Vagina (tissue), 2 donors: ENCODE data around the gene PIGS. TPM values are rescaled to one million over a fixed set of nuclear protein-coding genes. Genes with fewer than 3 reads are reported as not detected.

Experiments
- DNase-seq, 2 donors: peaks; one replicate each; pipeline ENCODE4 v3.0.0-alpha.2; 2017; ENCODE audit errors: extremely low spot score in 2 of 2
- H3K27ac ChIP-seq: fragments of 200-600 bp; sonication (generic); one replicate; pipeline ENCODE4 v1.5.1; 2019
- H3K27me3 ChIP-seq: fragments of 200-600 bp; sonication (generic); one replicate; pipeline ENCODE4 v1.5.1; 2019
- H3K36me3 ChIP-seq, 2 donors: fragments of 200-600 bp; sonication (generic); one replicate each; pipeline ENCODE4 v1.5.1; 2017 to 2019
- H3K4me1 ChIP-seq: fragments of 200-600 bp; sonication (generic); one replicate; pipeline ENCODE4 v1.5.1; 2019
- H3K4me3 ChIP-seq, 2 donors: fragments of 200-600 bp; sonication (generic); 1 replicate in 1 of 2; 2 replicates in 1 of 2; pipeline ENCODE4 v1.5.1; 2016 to 2019
- H3K9me3 ChIP-seq: fragments of 200-600 bp; sonication (generic); one replicate; pipeline ENCODE4 v1.5.1; 2019
- CTCF ChIP-seq, 3 experiments: fragments of 450-650 bp in 2 of 3; fragments of 200-600 bp in 1 of 3; sonication (generic) in 1 of 3; IDR thresholded peaks; one replicate each; pipeline ENCODE4 v1.5.1; 2017 to 2019; ENCODE audit warnings: antibody characterized with exemption in 3 of 3, mild to moderate bottlenecking in 2 of 3, moderate library complexity in 2 of 3
- POLR2A ChIP-seq, 2 donors: fragments of 450-650 bp; IDR thresholded peaks; one replicate each; pipeline ENCODE4 v1.6.1; 2017; ENCODE audit warnings: antibody characterized with exemption in 2 of 2, mild to moderate bottlenecking in 2 of 2, moderate library complexity in 2 of 2
- POLR2AphosphoS5 ChIP-seq, 2 donors: sonication (generic); formaldehyde crosslinking; IDR thresholded peaks; one replicate each; pipeline ENCODE4 v1.9.0; 2017; ENCODE audit warnings: antibody characterized with exemption in 2 of 2, mild to moderate bottlenecking in 2 of 2, low read depth in 1 of 2; ENCODE audit not compliant: insufficient read depth in 1 of 2
- intact Hi-C: fragments of 100-400 bp; cut with DNase I; formaldehyde crosslinking; loops from one replicate; pipeline ENCODE4 v1.15.1; 2023
- total RNA-seq: library from RNA; depleted of rRNA; stranded (reverse); fragments of >200 nt; gene quantifications from one replicate; pipeline ENCODE4 v1.2.3, GENCODE V29; 2016

The PIGS gene
- total RNA-seq, 1 donor from 2014 or later = 22.8 TPM

- H3K27ac ChIP-seq = no peak overlapping the region
- intact Hi-C loops = no loop called here
- no peaks in the 10 kb centered on the region for H3K9me3 ChIP-seq
- H3K27me3 ChIP-seq = no peaks in the 10 kb centered on the region
- no peak overlapping the region for H3K4me3 ChIP-seq
- DNase-seq = no peak
- H3K36me3 ChIP-seq = peaks cover 0 to 12% of the 10 kb centered on the region in 2 donors
- no peak for TF ChIP-seq POLR2A (IDR thresholded peaks at IDR 0.05)
- TF ChIP-seq POLR2AphosphoS5 (IDR thresholded peaks at IDR 0.05; ENCODE audit: insufficient read depth in 1 of 2, low read depth in 1 of 2) = no peak
- TF ChIP-seq CTCF (IDR thresholded peaks at IDR 0.05) = no peak
- H3K4me1 ChIP-seq = no peaks in the 10 kb centered on the region
These were observed 26.8 kb downstream of the PIGS start for GRCh38 chr17:28544402-28545140.

GRCh38 chr17:28541439-28541838 is 29.9 kb downstream of the PIGS start:
- no peak overlapping the region for H3K4me3 ChIP-seq
- intact Hi-C loops = no loop called here
- H3K9me3 ChIP-seq = no peaks in the 10 kb centered on the region
- peaks cover 0 to under 1% of the 10 kb centered on the region in 2 donors for H3K36me3 ChIP-seq
- TF ChIP-seq POLR2AphosphoS5 (IDR thresholded peaks at IDR 0.05; ENCODE audit: insufficient read depth in 1 of 2, low read depth in 1 of 2) = no peak
- no peak for TF ChIP-seq POLR2A (IDR thresholded peaks at IDR 0.05)
- no peak for TF ChIP-seq CTCF (IDR thresholded peaks at IDR 0.05)
- DNase-seq = no peak
- no peaks in the 10 kb centered on the region for H3K4me1 ChIP-seq
- no peak overlapping the region for H3K27ac ChIP-seq
- H3K27me3 ChIP-seq = no peaks in the 10 kb centered on the region

- DNase-seq = no peak
- intact Hi-C loops = no loop called here
These were observed 31.1 kb downstream of the PIGS start for GRCh38 chr17:28540231-28540630.

GRCh38 chr17:28538296-28538895 is 32.9 kb downstream of the PIGS start:
- intact Hi-C loops = no loop called here
- no peak for TF ChIP-seq POLR2AphosphoS5 (IDR thresholded peaks at IDR 0.05; ENCODE audit: insufficient read depth in 1 of 2, low read depth in 1 of 2)
- no peak for TF ChIP-seq POLR2A (IDR thresholded peaks at IDR 0.05)
- no peak for TF ChIP-seq CTCF (IDR thresholded peaks at IDR 0.05)
- Histone ChIP-seq H3K4me3 (no peak overlapping the region), H3K9me3 (no peaks in the 10 kb centered on the region), H3K27ac (no peak overlapping the region), H3K27me3 (no peaks in the 10 kb centered on the region), H3K36me3 (no peaks in the 10 kb centered on the region), H3K4me1 (peaks cover 4% of the 10 kb centered on the region)
- DNase-seq = no peak

More at GRCh38 chr17:28540231-28540630, 31.1 kb downstream of the PIGS start:
- Histone ChIP-seq H3K4me3 (no peak overlapping the region), H3K27ac (no peak overlapping the region), H3K9me3 (no peaks in the 10 kb centered on the region), H3K27me3 (no peaks in the 10 kb centered on the region), H3K36me3 (no peaks in the 10 kb centered on the region), H3K4me1 (no peaks in the 10 kb centered on the region)
- TF ChIP-seq POLR2A (IDR thresholded peaks at IDR 0.05) (no peak), CTCF (IDR thresholded peaks at IDR 0.05) (no peak), POLR2AphosphoS5 (IDR thresholded peaks at IDR 0.05; ENCODE audit: insufficient read depth in 1 of 2, low read depth in 1 of 2) (no peak)

- no peak overlapping the region for H3K27ac ChIP-seq
- intact Hi-C loops = no loop called here
- H3K36me3 ChIP-seq = no peaks in the 10 kb centered on the region
- H3K4me3 ChIP-seq = no peak overlapping the region
- no peak for DNase-seq
- no peaks in the 10 kb centered on the region for H3K9me3 ChIP-seq
- no peaks in the 10 kb centered on the region for H3K27me3 ChIP-seq
- peaks cover 13% of the 10 kb centered on the region for H3K4me1 ChIP-seq
- TF ChIP-seq CTCF (IDR thresholded peaks at IDR 0.05) (no peak), POLR2A (IDR thresholded peaks at IDR 0.05) (no peak), POLR2AphosphoS5 (IDR thresholded peaks at IDR 0.05; ENCODE audit: insufficient read depth in 1 of 2, low read depth in 1 of 2) (no peak)
These were observed 34.1 kb downstream of the PIGS start for GRCh38 chr17:28537219-28537610.
